Loucy (cell line): ENCODE results near the gene C1QC.

ENCODE experiments used
- H2AFZ ChIP-seq: fragments of 200-600 bp; sonication (generic); 2 replicates; pipeline ENCODE4 v1.6.0; 2016; ENCODE audit warnings: antibody characterized with exemption, mild to moderate bottlenecking, low read length, moderate library complexity
- H3F3A ChIP-seq: fragments of 200-600 bp; 2 replicates; pipeline ENCODE4 v1.6.0; 2016; ENCODE audit warnings: antibody characterized with exemption, low read depth, mild to moderate bottlenecking
- H3K27me3 ChIP-seq: fragments of 200-600 bp; sonication (generic); 2 replicates; pipeline ENCODE4 v1.6.1; 2014; ENCODE audit warnings: low read length, mild to moderate bottlenecking; ENCODE audit not compliant: insufficient read depth, poor library complexity, severe bottlenecking
- H3K36me3 ChIP-seq: fragments of 200-600 bp; sonication (generic); 2 replicates; pipeline ENCODE4 v1.6.1; 2016; ENCODE audit warnings: low read length; ENCODE audit not compliant: insufficient read depth
- H3K4me1 ChIP-seq: fragments of 200-600 bp; sonication (generic); 2 replicates; pipeline ENCODE4 v1.5.1; 2014; ENCODE audit warnings: low read length, mild to moderate bottlenecking; ENCODE audit not compliant: insufficient read depth, poor library complexity, severe bottlenecking
- H3K4me2 ChIP-seq: fragments of 200-600 bp; sonication (generic); 2 replicates; pipeline ENCODE4 v1.6.0; 2014; ENCODE audit warnings: antibody characterized with exemption, low read length, low read depth, mild to moderate bottlenecking; ENCODE audit not compliant: poor library complexity, severe bottlenecking
- H3K4me3 ChIP-seq: fragments of 200-600 bp; sonication (generic); 2 replicates; pipeline ENCODE4 v1.5.1; 2014; ENCODE audit warnings: low read length, mild to moderate bottlenecking, mixed read lengths; ENCODE audit not compliant: poor library complexity, severe bottlenecking
- H3K79me2 ChIP-seq: fragments of 200-600 bp; sonication (generic); 2 replicates; pipeline ENCODE4 v1.6.1; 2014; ENCODE audit warnings: low read length; ENCODE audit not compliant: insufficient read depth
- H3K9ac ChIP-seq: fragments of 200-600 bp; sonication (generic); 2 replicates; pipeline ENCODE4 v1.6.0; 2014; ENCODE audit warnings: mild to moderate bottlenecking, low read depth, low read length, moderate library complexity; ENCODE audit not compliant: poor library complexity, severe bottlenecking
- H3K9me2 ChIP-seq: fragments of 200-600 bp; sonication (generic); replicated peaks from 2 replicates; pipeline ENCODE4 v1.6.1; 2016; ENCODE audit warnings: low read depth, low read length, mixed read lengths
- H3K9me3 ChIP-seq: fragments of 200-600 bp; sonication (generic); 2 replicates; pipeline ENCODE4 v1.6.1; 2014; ENCODE audit warnings: mild to moderate bottlenecking, antibody characterized with exemption, low read length, low read depth; ENCODE audit not compliant: insufficient read depth
- H4K20me1 ChIP-seq: fragments of 200-600 bp; sonication (generic); 2 replicates; pipeline ENCODE4 v1.6.0; 2014; ENCODE audit warnings: antibody characterized with exemption, low read length, mild to moderate bottlenecking; ENCODE audit not compliant: insufficient read depth, poor library complexity, severe bottlenecking
- CTCF ChIP-seq: fragments of 200-600 bp; sonication (generic); conservative IDR thresholded peaks from 2 replicates; pipeline ENCODE4 v1.5.1; 2014; ENCODE audit warnings: mild to moderate bottlenecking, antibody characterized with exemption, low read length
- EZH2phosphoT487 ChIP-seq: fragments of 200-600 bp; IDR thresholded peaks from 2 replicates; pipeline ENCODE4 v1.6.1; 2018; ENCODE audit warnings: antibody characterized with exemption, mild to moderate bottlenecking, moderate library complexity, borderline replicate concordance

The C1QC gene

GRCh38 chr1:22625262-22625925 lies 18.0 kb upstream of the C1QC start:
- H3K27me3 ChIP-seq, result no peaks in the 10 kb centered on the region
- no peak overlapping the region for H3K4me3 ChIP-seq
- TF ChIP-seq CTCF (no peak), EZH2phosphoT487 (no peak)

GRCh38 chr1:22626237-22627157 lies 16.9 kb upstream of the C1QC start:
- Histone ChIP-seq H3K4me2 (no peak overlapping the region), H3K79me2 (no peaks in the 10 kb centered on the region), H3K4me1 (no peaks in the 10 kb centered on the region), H3K4me3 (no peak overlapping the region), H2AFZ (no peak overlapping the region), H3K27me3 (no peaks in the 10 kb centered on the region), H3K9me2 (no peaks in the 10 kb centered on the region), H3K9ac (no peak overlapping the region), H4K20me1 (no peaks in the 10 kb centered on the region), H3F3A (no peaks in the 10 kb centered on the region), H3K9me3 (no peaks in the 10 kb centered on the region), H3K36me3 (no peaks in the 10 kb centered on the region)
- TF ChIP-seq CTCF (no peak), EZH2phosphoT487 (no peak)

More at GRCh38 chr1:22625262-22625925, 18.0 kb upstream of the C1QC start:
- no peaks in the 10 kb centered on the region for H3K9me3 ChIP-seq
- no peak overlapping the region for H2AFZ ChIP-seq
- no peaks in the 10 kb centered on the region for H3K4me1 ChIP-seq
- no peaks in the 10 kb centered on the region for H3K79me2 ChIP-seq
- H3K36me3 ChIP-seq, result no peaks in the 10 kb centered on the region
- H3K4me2 ChIP-seq, result no peak overlapping the region
- H3K9ac ChIP-seq, result no peak overlapping the region
- H4K20me1 ChIP-seq, result no peaks in the 10 kb centered on the region
- H3K9me2 ChIP-seq, result no peaks in the 10 kb centered on the region
- H3F3A ChIP-seq, result no peaks in the 10 kb centered on the region

GRCh38 chr1:22627331-22627730 lies 16.1 kb upstream of the C1QC start:
- H4K20me1 ChIP-seq, result no peaks in the 10 kb centered on the region
- no peaks in the 10 kb centered on the region for H3K36me3 ChIP-seq
- H3K4me3 ChIP-seq, result no peak overlapping the region
- H3K27me3 ChIP-seq, result no peaks in the 10 kb centered on the region
- H3K9me2 ChIP-seq, result no peaks in the 10 kb centered on the region
- H3K4me2 ChIP-seq, result no peak overlapping the region
- no peaks in the 10 kb centered on the region for H3K4me1 ChIP-seq
- no peak overlapping the region for H3K9ac ChIP-seq
- H3K9me3 ChIP-seq, result no peaks in the 10 kb centered on the region
- H3F3A ChIP-seq, result no peaks in the 10 kb centered on the region
- TF ChIP-seq CTCF, result no peak
- TF ChIP-seq EZH2phosphoT487, result no peak
- no peaks in the 10 kb centered on the region for H3K79me2 ChIP-seq
- no peak overlapping the region for H2AFZ ChIP-seq
